ENCODE results near the gene TRMT2A. TPM values are rescaled to one million over a fixed set of nuclear protein-coding genes. Genes with fewer than 3 reads are reported as not detected.

TRMT2A gene
- total RNA-seq, 6 donors from 2014 or later, result 30.3 to 146 (median 61.9) TPM

DNA sequence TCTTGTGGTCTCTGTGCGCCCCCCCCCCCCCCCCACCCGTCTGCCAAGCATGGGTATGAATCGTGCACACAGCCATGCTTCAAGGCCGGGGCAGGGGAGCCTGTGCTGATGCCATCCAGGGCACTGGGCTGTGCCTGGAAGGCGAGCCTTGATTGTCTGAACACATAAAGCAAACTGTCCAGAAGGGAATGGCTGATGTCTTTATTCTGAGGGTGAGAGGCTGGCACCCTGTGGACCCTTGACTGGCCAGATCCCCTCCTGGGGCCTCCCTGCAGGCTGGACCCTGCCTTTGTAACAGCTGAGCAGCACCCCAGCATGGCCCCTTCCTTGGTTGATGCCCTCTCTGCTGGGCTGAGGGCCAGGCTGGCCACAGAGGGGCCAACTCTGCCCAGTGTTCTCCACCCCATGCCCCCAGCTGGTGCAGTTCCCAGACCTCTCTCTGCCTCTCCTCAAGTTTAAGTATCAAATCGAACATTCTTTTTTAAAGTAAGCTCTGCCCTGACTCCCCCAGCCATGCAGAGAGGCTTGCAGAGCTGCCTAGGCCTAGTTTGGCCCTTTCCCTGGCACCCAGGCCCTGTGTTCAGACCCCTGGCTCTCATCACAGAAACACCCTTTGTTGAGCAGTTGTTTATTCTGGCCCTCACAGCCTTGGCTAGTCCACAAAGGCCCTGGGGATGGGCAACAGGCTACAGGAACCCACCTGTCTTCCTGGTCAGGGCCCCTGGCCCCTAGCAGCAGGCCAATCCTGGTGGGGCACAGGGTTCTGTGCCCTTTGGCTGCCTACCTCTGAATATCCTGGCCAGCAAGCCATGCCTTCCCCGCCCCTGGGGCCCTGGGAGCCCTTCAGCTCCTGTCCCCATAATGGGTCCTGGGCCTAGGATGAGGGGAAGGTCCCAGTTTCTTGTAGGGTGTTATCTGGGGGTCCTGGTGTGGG lies 5.1 kb downstream of the TRMT2A start:
- WGBS, 2 donors, result 43 to 83% methylated on average over 1 to 5 of the region's 7 CpGs
- DNase-seq (peak in 1 of 2 donors; percentile 33), ATAC-seq (ENCODE audit: low FRiP score in 2 of 2) (no peak)
- Histone ChIP-seq H3K9me3 (no peaks in the 10 kb centered on the region), H3K27ac (no peak overlapping the region), H3K36me3 (peaks cover 18 to 91% (median 68%) of the 10 kb centered on the region in 4 donors), H3K27me3 (no peaks in the 10 kb centered on the region), H3K4me3 (no peak overlapping the region), H3K4me1 (peaks cover 12 to 18% (median 14%) of the 10 kb centered on the region in 4 donors)
- TF ChIP-seq, protein P1, sequence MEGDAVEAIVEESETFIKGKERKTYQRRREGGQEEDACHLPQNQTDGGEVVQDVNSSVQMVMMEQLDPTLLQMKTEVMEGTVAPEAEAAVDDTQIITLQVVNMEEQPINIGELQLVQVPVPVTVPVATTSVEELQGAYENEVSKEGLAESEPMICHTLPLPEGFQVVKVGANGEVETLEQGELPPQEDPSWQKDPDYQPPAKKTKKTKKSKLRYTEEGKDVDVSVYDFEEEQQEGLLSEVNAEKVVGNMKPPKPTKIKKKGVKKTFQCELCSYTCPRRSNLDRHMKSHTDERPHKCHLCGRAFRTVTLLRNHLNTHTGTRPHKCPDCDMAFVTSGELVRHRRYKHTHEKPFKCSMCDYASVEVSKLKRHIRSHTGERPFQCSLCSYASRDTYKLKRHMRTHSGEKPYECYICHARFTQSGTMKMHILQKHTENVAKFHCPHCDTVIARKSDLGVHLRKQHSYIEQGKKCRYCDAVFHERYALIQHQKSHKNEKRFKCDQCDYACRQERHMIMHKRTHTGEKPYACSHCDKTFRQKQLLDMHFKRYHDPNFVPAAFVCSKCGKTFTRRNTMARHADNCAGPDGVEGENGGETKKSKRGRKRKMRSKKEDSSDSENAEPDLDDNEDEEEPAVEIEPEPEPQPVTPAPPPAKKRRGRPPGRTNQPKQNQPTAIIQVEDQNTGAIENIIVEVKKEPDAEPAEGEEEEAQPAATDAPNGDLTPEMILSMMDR (IDR thresholded peaks at IDR 0.05), result no peak
- TF ChIP-seq EP300 (IDR thresholded peaks at IDR 0.05) (no peak), POLR2AphosphoS5 (IDR thresholded peaks at IDR 0.05) (no peak), POLR2A (IDR thresholded peaks at IDR 0.05) (no peak)

DNA sequence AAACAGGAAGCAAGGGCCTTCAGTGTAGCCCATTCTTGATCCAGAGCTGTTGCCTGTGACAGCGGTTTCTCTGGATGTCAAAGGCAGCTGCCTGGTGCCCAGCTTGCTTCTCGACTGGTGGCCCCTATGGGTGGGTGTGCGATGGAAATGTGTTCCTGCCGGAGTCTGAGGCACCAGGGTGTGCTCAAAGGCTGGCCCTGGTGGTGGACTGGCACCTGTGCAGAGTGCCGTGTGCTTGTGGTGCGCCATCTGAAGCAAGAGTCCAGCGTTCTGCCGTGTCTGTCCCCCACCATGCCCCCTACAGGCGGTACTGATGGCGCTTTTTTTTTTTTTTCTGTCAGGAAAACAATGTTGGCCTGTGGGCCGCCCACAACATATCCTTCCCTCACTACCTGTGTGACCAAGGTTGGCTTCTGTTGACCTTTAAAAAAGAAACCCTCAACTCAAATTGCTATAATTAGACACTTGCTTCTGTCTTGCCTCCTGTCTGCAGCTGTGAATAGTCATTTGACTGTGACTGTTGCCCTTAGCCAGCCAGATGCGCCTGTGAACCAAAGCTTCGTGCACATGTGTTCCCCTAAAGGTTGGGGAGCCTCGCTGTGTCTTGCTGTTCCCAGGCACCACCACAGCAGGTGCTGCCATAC lies 5.9 kb downstream of the TRMT2A start:
- H3K9me3 ChIP-seq, result no peaks in the 10 kb centered on the region
- H3K27ac ChIP-seq, result no peak overlapping the region
- no peak for ATAC-seq (ENCODE audit: low FRiP score in 2 of 2)
- DNase-seq, result peak in 1 of 2 donors; percentile 22
- H3K36me3 ChIP-seq, result peaks cover 25 to 99% (median 76%) of the 10 kb centered on the region in 4 donors
- TF ChIP-seq, protein P1 (IDR thresholded peaks at IDR 0.05), result peak in 1 of 6 experiments; percentile 15
- no peak for TF ChIP-seq POLR2AphosphoS5 (IDR thresholded peaks at IDR 0.05)
- WGBS, 2 donors, result 60 to 68% methylated on average over 8 to 14 of the region's 14 CpGs
- no peaks in the 10 kb centered on the region for H3K27me3 ChIP-seq
- peaks cover 8 to 13% (median 10%) of the 10 kb centered on the region in 4 donors for H3K4me1 ChIP-seq
- H3K4me3 ChIP-seq, result no peak overlapping the region

DNA sequence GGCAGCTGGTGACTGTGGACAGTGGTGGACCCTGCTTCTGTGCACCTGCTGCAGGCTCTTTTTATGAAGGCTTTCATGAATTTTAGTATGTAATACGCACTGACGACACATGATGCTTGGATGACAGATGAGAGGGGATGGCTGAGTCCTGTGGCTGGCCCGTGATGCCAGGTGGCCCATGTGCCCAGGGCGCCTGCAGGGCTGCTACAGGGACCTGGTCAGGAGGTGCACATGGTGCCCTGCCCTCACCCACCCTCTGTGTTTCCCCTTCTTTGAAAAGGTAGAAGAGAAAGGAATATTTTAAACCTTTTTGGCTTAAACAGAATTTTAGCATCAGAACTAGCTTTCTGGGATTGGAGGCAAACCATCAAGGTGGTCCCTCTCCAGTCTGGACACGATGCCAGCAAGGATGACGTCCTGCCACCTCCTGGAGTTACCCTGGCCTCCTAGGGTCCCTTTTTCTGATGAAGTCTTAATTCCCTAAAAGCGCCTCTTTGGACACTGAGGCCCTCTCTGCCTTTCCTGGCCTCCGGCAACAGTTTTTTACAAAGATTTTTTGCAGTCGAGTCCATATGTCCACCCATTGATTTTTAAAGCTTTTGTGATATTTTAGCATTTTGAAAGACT lies 6.6 kb downstream of the TRMT2A start:
- Histone ChIP-seq H3K4me3 (no peak overlapping the region), H3K27me3 (no peaks in the 10 kb centered on the region), H3K9me3 (no peaks in the 10 kb centered on the region), H3K4me1 (peaks cover 1 to 6% (median 3%) of the 10 kb centered on the region in 4 donors), H3K27ac (no peak overlapping the region), H3K36me3 (peaks cover 30 to 100% (median 83%) of the 10 kb centered on the region in 4 donors)
- no peak for ATAC-seq (ENCODE audit: low FRiP score in 2 of 2)
- WGBS, 2 donors, result 90 to 92% methylated on average over 9 of the region's 9 CpGs
- no peak for TF ChIP-seq POLR2AphosphoS5 (IDR thresholded peaks at IDR 0.05)
- TF ChIP-seq, protein P1 (IDR thresholded peaks at IDR 0.05), result no peak
- no peak for TF ChIP-seq EP300 (IDR thresholded peaks at IDR 0.05)
- no peak for TF ChIP-seq POLR2A (IDR thresholded peaks at IDR 0.05)
- peak in 1 of 2 donors; percentile 72 for DNase-seq

GRCh38 chr22:20109411-20110358 lies 7.3 kb downstream of the TRMT2A start:
- TF ChIP-seq, protein P1 (IDR thresholded peaks at IDR 0.05), result no peak
- TF ChIP-seq POLR2AphosphoS5 (IDR thresholded peaks at IDR 0.05) (no peak), POLR2A (IDR thresholded peaks at IDR 0.05) (no peak), EP300 (IDR thresholded peaks at IDR 0.05) (no peak)
- H3K36me3 ChIP-seq, result peaks cover 30 to 100% (median 87%) of the 10 kb centered on the region in 4 donors
- H3K9me3 ChIP-seq, result no peaks in the 10 kb centered on the region
- H3K27me3 ChIP-seq, result no peaks in the 10 kb centered on the region
- DNase-seq (peak in 1 of 2 donors; percentile 85), ATAC-seq (ENCODE audit: low FRiP score in 2 of 2) (no peak)
- H3K27ac ChIP-seq, result no peak overlapping the region
- H3K4me1 ChIP-seq, result no peaks in the 10 kb centered on the region
- 87 to 92% methylated on average over 12 to 19 of the region's 23 CpGs for WGBS, 2 donors
- no peak overlapping the region for H3K4me3 ChIP-seq
